GM18951 (cell line): ENCODE results near the gene ATF4.

Experiments
- POLR2A ChIP-seq: IDR thresholded peaks from 4 replicates; pipeline ENCODE4 v1.6.1; 2011; ENCODE audit warnings: mild to moderate bottlenecking; ENCODE audit not compliant: insufficient read length, insufficient read depth; ENCODE audit errors: extremely low read depth
- in situ Hi-C: fragments of 300-500 bp; cut with MboI; formaldehyde crosslinking; loops from one replicate; pipeline ENCODE4 v1.12.0; 2022; ENCODE audit warnings: low sequenced_read_pairs, mixed read lengths, inconsistent platforms; ENCODE audit not compliant: unreplicated experiment

ATF4 gene

DNA sequence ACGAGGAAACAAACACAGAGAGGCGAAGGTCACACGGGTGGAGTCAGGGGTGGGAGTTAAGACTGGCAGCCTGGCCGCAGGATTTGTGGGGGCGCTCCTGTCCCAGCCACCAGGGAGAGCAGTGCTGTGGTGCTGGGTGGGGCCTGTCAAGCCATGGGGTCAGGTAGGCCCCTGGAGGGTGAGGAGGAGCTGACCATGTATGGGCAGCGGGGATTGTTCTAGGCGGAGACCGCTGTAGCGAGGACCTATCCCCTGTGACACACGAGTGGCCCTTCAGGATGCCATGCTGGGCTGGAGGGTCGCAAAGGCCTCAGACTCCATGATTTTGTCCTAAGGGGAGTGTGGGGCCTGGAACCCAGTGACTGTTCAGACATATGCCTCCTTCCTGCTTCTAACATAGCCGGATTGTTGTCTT, 13.7 kb downstream of the ATF4 start:
- no peak for TF ChIP-seq POLR2A
- in situ Hi-C loops: loop anchor here (25.0 kb wide), 1 partner anchor 803 kb away; the partner anchor contains the start of gene ADSL

DNA sequence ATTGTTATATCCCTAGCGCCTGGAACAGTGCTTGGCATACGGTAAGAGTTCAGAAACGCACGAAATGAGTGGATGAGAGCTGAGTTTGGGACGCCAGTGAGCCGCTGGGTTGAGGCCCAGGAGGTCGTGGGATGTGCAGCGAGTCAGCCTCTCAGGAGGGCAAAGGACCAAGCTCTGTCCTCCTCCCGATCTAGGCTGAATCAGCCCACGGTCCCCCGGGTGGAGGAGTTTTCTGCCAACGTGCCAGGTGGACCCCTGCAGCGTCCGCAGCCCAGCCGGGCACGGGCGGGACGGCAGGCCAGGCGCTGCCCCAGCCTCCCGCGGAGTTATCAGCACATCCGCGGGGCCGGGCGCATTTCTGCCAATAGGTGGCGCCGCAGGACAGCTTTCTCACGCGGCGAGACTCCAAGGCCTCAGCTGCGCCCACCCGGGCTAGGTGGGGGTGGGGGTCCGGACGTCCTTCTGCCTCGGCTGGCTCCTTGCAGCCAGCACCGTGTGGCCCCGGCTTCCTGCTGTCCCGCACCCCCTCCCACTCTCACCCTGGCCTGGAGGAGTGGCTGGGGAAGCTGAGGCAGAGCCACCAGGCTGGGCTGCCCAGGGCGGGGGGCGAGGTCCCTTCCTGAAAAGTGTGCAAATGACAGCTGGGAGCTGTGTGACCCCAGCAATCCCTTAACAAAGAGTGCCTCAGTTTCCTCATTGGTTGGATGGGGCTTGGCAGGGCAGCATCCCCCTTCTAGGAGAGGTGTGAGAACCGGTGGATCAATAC, 14.4 kb downstream of the ATF4 start:
- TF ChIP-seq POLR2A: no peak
- in situ Hi-C loops: loop anchor here (5.0 to 25.0 kb wide), 2 partner anchors 498 to 803 kb away; partner anchors contain the start of gene ADSL

DNA sequence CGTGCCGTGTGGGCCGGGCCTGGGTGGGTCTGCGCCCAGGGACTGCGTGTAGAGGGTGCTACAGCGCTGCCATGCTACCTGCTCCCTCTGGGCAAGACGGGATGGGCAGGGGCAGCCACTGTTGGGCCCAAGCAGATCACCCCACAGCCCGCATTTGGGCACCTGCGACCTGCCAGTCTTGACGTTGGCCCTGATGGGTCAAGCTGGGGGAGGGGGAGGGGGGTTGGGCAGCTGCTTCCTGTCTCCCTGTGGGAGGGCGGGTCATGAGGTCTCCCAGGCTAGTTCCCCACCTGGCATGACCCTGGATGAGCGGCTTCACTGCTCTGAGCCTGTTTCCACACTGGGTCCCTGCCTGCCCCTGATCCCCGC, 15.0 kb downstream of the ATF4 start:
- TF ChIP-seq POLR2A: no peak
- in situ Hi-C loops: loop anchor here (5.0 to 25.0 kb wide), 2 partner anchors 497 to 802 kb away; partner anchors contain the start of gene ADSL

DNA sequence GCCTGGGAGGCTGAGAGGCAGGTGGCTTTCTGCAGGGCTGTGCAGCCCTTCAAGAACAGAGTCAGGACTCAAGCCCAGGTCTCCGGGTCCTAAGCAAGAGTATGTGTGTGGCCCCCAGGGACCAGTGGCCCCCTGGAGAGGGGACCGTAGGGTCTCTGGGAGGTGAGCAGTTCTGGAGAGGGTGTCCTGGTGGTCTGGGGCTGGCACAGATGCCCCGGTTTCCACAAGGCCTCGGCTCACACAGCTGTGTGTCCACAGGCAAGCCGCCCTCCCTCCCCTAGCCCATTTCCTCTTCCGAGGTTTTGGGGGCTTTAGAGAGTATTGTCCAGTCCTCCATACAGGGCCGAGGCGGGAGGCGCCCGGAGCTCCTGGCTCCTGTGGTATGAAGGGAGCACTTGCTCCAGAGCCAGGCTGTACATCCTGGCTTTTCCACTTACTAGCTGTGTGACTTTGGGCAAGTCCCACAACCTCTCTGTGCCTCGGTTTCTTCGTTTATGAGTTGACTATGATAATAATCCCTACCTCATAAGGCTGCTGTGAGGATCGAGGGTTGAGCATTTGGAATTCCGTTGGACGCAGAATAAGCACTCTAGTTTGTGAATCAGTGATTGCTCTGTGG, 15.6 kb downstream of the ATF4 start:
- in situ Hi-C loops: loop anchor here (5.0 to 25.0 kb wide), 2 partner anchors 496 to 801 kb away; partner anchors contain the start of gene ADSL

DNA sequence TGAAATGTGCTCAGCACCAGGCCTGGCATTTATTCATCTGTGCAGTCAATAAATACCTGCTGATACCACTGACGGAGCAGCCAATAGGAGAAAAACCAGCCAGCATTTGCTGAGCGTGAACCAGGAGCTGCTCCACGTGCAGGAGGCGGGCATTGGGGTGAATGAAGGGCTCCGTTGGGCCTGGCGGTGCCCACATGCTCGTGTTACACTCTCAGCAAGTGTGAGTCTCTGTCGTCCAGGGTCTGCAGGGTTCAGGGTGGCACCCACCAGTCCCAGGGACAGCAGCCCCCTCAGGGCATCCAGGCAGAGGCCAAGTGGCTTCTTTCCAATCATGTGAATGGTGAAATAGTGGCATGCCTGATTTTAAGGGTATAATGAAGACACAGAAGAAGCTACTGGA, 16.3 kb downstream of the ATF4 start:
- in situ Hi-C loops: loop anchor here (5.0 to 25.0 kb wide), 2 partner anchors 496 to 801 kb away; partner anchors contain the start of gene ADSL
- no peak for TF ChIP-seq POLR2A

More for the DNA sequence above, 15.6 kb downstream of the ATF4 start:
- no peak for TF ChIP-seq POLR2A

DNA sequence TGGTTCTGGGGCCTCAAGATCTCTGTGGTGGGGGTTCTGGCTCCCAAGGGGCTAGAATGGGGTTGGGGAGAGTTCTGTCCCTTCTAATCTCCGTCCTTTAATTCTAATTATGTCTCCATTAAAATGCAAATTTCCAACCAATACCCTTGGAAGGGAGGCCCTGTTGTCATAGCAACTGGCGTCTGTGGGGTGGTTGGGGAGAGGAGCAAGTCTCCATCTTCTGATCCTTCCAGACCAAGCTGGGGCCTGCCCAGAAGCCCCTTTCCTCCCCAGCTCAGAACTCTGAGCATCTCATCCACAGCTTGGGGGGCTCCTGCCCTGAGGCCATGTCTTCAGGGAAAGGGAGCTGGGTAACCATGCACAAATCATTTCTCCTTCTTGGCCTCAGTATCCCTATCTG, 17.6 kb downstream of the ATF4 start:
- in situ Hi-C loops: loop anchor here (5.0 to 25.0 kb wide), 2 partner anchors 494 to 799 kb away; partner anchors contain the start of gene ADSL

DNA sequence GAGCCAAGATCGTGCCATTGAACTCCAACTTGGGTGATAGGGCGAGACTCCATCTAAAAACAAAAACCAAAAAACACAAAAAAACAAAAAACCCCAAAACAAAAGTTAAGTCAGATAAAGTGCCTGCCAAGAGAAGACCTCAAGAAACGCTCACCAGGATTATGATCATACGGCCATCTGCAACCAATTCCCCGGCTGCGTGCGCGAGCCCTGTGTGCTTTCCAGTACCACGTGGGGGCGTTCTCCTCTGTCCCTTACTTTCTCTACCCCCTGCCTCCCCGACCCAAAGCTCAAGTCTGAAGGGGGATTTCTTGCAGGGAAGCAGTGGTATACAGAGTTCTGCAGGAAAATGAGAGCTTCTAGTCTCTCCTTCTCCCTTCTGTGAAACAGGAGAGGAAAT, 22.7 kb downstream of the ATF4 start:
- in situ Hi-C loops: loop anchor here (25.0 kb wide), 1 partner anchor 794 kb away; the partner anchor contains the start of gene ADSL
- no peak for TF ChIP-seq POLR2A

More for the DNA sequence above, 17.6 kb downstream of the ATF4 start:
- no peak for TF ChIP-seq POLR2A

DNA sequence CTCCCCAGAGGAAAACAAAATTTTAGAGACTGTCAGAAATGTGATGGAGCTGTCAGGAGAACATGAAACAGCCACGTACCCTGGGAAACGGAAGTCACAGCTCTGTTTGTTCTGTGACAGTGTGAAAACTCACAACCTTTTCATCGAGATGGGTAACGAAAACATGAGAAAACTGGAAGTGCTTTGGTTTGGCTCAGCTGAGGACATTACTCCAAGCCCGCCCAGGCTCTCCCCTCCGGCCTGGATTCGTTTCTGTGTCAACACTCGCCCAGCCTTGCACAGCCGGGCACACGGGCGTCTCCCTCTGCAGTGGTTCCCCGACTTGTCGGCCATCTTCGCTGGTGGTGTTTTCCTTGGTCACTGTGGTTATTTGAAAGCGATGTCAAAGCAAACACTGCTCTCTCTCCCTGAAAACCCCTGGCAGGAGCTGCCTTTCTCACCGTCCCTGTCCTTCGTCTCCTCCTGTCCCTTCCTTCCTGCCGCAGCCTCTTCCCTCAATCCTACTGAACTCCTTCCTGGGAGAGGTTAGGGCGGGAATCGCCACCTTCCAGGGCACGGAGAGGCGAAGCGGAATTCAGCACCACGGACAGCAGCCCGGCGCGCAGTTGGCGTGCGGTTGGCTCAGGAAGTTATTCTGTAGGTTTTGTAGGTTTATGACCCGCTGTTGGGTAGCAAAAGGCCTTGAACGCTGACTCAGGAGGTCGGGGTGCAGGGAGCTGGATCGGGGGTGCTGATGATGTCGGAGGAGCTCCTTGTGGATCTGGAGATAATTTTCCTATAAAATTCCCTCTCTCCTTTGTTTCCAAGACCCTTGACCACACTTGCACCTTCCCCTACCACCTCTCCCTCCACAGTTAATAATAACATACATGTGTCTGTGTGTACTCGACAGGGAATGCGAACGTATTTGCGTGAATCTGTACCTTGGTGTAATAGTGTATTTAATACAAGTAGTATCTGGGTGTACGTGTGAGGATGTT, 25.3 kb downstream of the ATF4 start:
- no peak for TF ChIP-seq POLR2A
- in situ Hi-C loops: loop anchor here (25.0 kb wide), 1 partner anchor 792 kb away; the partner anchor contains the start of gene ADSL

DNA sequence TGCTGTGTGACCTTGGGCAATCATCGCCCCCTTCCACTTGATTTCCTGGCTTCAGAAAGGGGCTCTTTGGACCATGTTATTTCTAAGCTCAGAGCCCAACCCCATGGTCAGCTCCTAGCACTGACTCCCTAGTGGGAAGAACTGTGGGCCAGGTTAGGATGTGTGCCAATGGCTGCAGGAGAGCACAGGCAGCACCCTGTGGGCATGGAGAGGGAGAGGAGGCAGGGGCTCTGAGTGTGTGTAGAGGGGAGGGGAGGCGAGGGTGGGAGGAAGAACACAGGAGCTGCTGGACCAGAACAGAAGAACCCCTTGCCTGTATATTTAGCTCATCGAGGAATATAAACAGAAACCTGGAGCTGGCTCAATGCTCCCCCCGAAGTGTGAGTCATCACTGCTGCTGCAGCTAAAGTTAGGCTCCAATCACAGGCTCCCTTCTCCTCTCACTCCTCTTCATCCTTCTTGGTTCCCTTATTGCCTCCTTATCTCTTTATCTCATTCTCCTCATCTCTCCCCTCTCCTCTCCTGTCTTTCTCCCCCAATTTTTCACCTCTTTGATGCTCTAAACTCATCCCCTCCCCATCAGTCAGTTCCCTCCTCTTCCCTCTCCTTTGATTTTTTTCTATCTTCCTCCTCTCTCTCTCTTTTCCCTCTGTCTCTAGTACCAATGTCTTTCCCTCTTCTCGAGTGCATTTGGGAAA, 26.7 kb downstream of the ATF4 start:
- TF ChIP-seq POLR2A: no peak

DNA sequence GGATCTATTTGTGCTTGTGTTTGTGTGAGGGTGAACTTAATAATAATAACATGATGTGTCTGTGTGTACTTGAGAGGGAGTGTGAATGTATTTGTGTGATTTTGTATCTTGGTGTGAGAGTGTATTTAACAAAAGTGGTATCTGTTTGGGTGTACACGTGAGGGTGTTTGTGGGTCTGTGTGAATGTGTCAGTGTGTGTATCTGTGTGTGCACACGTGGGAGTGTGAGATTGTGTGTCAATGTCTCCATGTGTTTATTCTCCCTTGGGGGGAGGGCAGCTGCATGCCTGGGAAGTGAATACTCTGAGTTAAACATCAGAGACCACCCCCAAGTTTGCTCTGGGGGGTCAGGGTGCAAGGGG, 27.2 kb downstream of the ATF4 start:
- in situ Hi-C loops: loop anchor here (25.0 kb wide), 1 partner anchor 790 kb away; the partner anchor contains the start of gene ADSL
- TF ChIP-seq POLR2A: no peak

More for the DNA sequence above, 26.7 kb downstream of the ATF4 start:
- in situ Hi-C loops: loop anchor here (25.0 kb wide), 1 partner anchor 790 kb away; the partner anchor contains the start of gene ADSL

DNA sequence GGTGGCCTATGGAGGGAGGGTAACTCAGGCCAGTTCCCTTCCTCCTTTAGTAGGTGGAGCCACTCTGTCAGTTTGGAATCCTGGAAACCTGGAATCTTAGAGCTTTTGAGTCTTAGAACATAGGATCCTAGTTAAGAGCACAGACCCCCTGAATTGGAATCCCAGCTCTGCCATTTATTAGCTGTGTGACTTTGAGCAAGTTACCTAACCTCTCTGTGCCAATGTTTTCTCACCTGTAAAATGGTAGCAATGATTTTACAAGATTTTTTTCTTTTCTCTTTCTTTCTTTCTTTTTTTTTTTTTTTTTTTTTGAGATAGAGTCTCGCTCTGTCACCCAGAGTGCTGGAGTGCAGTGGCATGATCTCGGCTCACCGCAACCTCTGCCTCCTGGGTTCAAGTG, 33.1 kb downstream of the ATF4 start:
- TF ChIP-seq POLR2A: no peak
- in situ Hi-C loops: no loop called here

DNA sequence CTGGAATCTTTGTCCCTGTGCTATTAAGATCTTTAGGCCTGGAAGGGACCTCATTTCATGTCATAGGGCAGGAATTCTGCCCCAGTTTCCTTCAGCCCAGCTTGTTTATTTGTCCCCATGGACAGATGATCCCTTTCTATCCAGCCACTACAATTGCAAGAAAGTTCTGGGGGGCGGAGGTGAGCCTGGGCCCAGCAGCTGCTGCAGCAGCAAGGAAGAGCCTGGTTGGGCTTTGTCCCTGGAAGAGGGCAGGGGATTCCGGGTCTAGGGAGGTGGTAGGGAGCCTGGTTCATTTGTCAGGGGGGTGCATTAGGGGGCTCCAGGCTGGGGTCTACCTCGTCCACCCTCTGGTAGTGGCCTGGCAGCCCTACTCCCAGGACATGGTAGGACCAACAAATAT, 33.8 kb downstream of the ATF4 start:
- in situ Hi-C loops: no loop called here
- no peak for TF ChIP-seq POLR2A
